Suprapubic skin (tissue), 4 donors: Measurements from ENCODE around the gene PRSS57. TPM values are rescaled to one million over a fixed set of nuclear protein-coding genes. Genes with fewer than 3 reads are reported as not detected.
A peak's percentile ranks its signal among the peaks of the same experiment; 100 is the strongest.
"Not testable (repeated sequence)": the region's sequence is repeated elsewhere in the genome, so short reads cannot be mapped to it uniquely, and the experiment has no call there.

Source experiments
- DNase-seq, 2 donors: peaks; one replicate each; pipeline ENCODE4 v3.0.0-alpha.2; 2019; ENCODE audit warnings: low spot score in 2 of 2
- H3K27ac ChIP-seq: fragments of 200-600 bp; sonication (generic); one replicate; pipeline ENCODE4 v1.5.1; 2019
- H3K27me3 ChIP-seq: fragments of 200-600 bp; sonication (generic); one replicate; pipeline ENCODE4 v1.5.1; 2019
- H3K36me3 ChIP-seq: fragments of 200-600 bp; sonication (generic); one replicate; pipeline ENCODE4 v1.5.1; 2019
- H3K4me1 ChIP-seq: fragments of 200-600 bp; sonication (generic); one replicate; pipeline ENCODE4 v1.5.1; 2019
- H3K4me3 ChIP-seq: fragments of 200-600 bp; sonication (generic); one replicate; pipeline ENCODE4 v1.5.1; 2019; ENCODE audit warnings: mild to moderate bottlenecking
- H3K9me3 ChIP-seq: fragments of 200-600 bp; sonication (generic); one replicate; pipeline ENCODE4 v1.5.1; 2019
- CTCF ChIP-seq, 2 donors: fragments of 200-600 bp in 1 of 2; fragments of 450-650 bp in 1 of 2; sonication (generic) in 1 of 2; IDR thresholded peaks; one replicate each; pipeline ENCODE4 v1.5.1; 2016 to 2019; ENCODE audit warnings: antibody characterized with exemption in 2 of 2, mild to moderate bottlenecking in 1 of 2, moderate library complexity in 1 of 2
- EP300 ChIP-seq: sonication (generic); formaldehyde crosslinking; IDR thresholded peaks from one replicate; pipeline ENCODE4 v1.6.1; 2017; ENCODE audit warnings: antibody characterized with exemption
- POLR2A ChIP-seq, 2 donors: fragments of 450-650 bp; IDR thresholded peaks; one replicate each; pipeline ENCODE4 v1.6.1; 2017; ENCODE audit warnings: antibody characterized with exemption in 2 of 2, mild to moderate bottlenecking in 2 of 2, moderate library complexity in 2 of 2
- POLR2AphosphoS5 ChIP-seq, 3 donors: sonication (generic); formaldehyde crosslinking; IDR thresholded peaks; one replicate each; pipeline ENCODE4 v1.6.1; 2017; ENCODE audit warnings: antibody characterized with exemption in 3 of 3
- WGBS: methylation state at CpG from one replicate; pipeline ENCODE4 v1.1.5; 2018; 5-methylcytosine and 5-hydroxymethylcytosine counted together
- total RNA-seq, 4 donors: library from RNA; depleted of rRNA; stranded (reverse); fragments of >200 nt; gene quantifications; one replicate each; pipeline ENCODE4 v1.1.0, GENCODE V29; 2016

The PRSS57 gene
- total RNA-seq, 4 donors from 2014 or later: not detected

- H3K4me3 ChIP-seq: no peak overlapping the region
- H3K4me1 ChIP-seq: peaks cover 27% of the 10 kb centered on the region
- TF ChIP-seq POLR2A (IDR thresholded peaks at IDR 0.05) (no peak), CTCF (IDR thresholded peaks at IDR 0.05) (no peak), EP300 (no peak), POLR2AphosphoS5 (IDR thresholded peaks at IDR 0.05) (no peak)
- DNase-seq: no peak
- H3K27ac ChIP-seq: no peak overlapping the region
- H3K27me3 ChIP-seq: peaks cover 5% of the 10 kb centered on the region
- WGBS: 44% methylated on average over 14 of the region's 14 CpGs
- H3K36me3 ChIP-seq: no peaks in the 10 kb centered on the region
- H3K9me3 ChIP-seq: no peaks in the 10 kb centered on the region
Observed at GRCh38 chr19:704447-704741, 9.1 kb upstream of the PRSS57 start.

GRCh38 chr19:703651-704446 lies 8.6 kb upstream of the PRSS57 start:
- no peak for TF ChIP-seq POLR2A (IDR thresholded peaks at IDR 0.05)
- TF ChIP-seq POLR2AphosphoS5 (IDR thresholded peaks at IDR 0.05): no peak
- WGBS: 10% methylated on average over 29 of the region's 50 CpGs
- DNase-seq: peak in 1 of 2 donors; percentile 91
- Histone ChIP-seq H3K4me3 (peak overlapping the region; percentile 11), H3K36me3 (no peaks in the 10 kb centered on the region), H3K4me1 (peaks cover 23% of the 10 kb centered on the region), H3K27me3 (no peaks in the 10 kb centered on the region), H3K27ac (no peak overlapping the region), H3K9me3 (no peaks in the 10 kb centered on the region)

GRCh38 chr19:703329-703650 lies 8.0 kb upstream of the PRSS57 start:
- Histone ChIP-seq H3K27me3 (no peaks in the 10 kb centered on the region), H3K4me3 (peak overlapping the region; percentile 11), H3K9me3 (no peaks in the 10 kb centered on the region), H3K36me3 (no peaks in the 10 kb centered on the region), H3K27ac (no peak overlapping the region), H3K4me1 (peaks cover 21% of the 10 kb centered on the region)
- DNase-seq: no peak
- TF ChIP-seq POLR2A (IDR thresholded peaks at IDR 0.05) (no peak), EP300 (no peak), CTCF (IDR thresholded peaks at IDR 0.05) (no peak), POLR2AphosphoS5 (IDR thresholded peaks at IDR 0.05) (no peak)
- 26% methylated on average over 4 of the region's 4 CpGs for WGBS

- not testable (repeated sequence) for H3K27me3 ChIP-seq, H3K27ac ChIP-seq, H3K9me3 ChIP-seq, H3K36me3 ChIP-seq, DNase-seq, H3K4me3 ChIP-seq
- H3K4me1 ChIP-seq: peaks cover 17% of the 10 kb centered on the region
- 83% methylated on average over 6 of the region's 6 CpGs for WGBS
Observed at GRCh38 chr19:702847-703246, 7.6 kb upstream of the PRSS57 start.

- Histone ChIP-seq H3K4me1 (peaks cover 13% of the 10 kb centered on the region), H3K27me3 (peaks cover 12% of the 10 kb centered on the region)
- not testable (repeated sequence) for H3K36me3 ChIP-seq, H3K9me3 ChIP-seq, DNase-seq, H3K27ac ChIP-seq, H3K4me3 ChIP-seq
- WGBS: 78% methylated on average over 14 of the region's 14 CpGs
Observed at GRCh38 chr19:699885-700284, 4.6 kb upstream of the PRSS57 start.

GRCh38 chr19:698529-698928 lies 3.3 kb upstream of the PRSS57 start:
- not testable (repeated sequence) for DNase-seq, H3K4me1 ChIP-seq, H3K27ac ChIP-seq, H3K9me3 ChIP-seq, H3K4me3 ChIP-seq, H3K36me3 ChIP-seq
- peaks cover 13% of the 10 kb centered on the region for H3K27me3 ChIP-seq
- WGBS: 92% methylated on average over 15 of the region's 15 CpGs

GRCh38 chr19:694481-695351 lies 536 bp downstream of the PRSS57 start:
- 50% methylated on average over 19 of the region's 41 CpGs for WGBS
- no peaks in the 10 kb centered on the region for H3K9me3 ChIP-seq
- H3K4me3 ChIP-seq: no peak overlapping the region
- no peak for DNase-seq
- TF ChIP-seq CTCF (IDR thresholded peaks at IDR 0.05) (no peak), EP300 (no peak), POLR2AphosphoS5 (IDR thresholded peaks at IDR 0.05) (no peak), POLR2A (IDR thresholded peaks at IDR 0.05) (no peak)
- no peak overlapping the region for H3K27ac ChIP-seq
- H3K36me3 ChIP-seq: no peaks in the 10 kb centered on the region
- no peaks in the 10 kb centered on the region for H3K4me1 ChIP-seq
- peaks cover 13% of the 10 kb centered on the region for H3K27me3 ChIP-seq
